HT-29 (cell line): ENCODE results near the gene SCAMP1. TPM values are rescaled to one million over a fixed set of nuclear protein-coding genes. Genes with fewer than 3 reads are reported as not detected.

ENCODE experiments used
- DNase-seq: peaks from one replicate; pipeline ENCODE4 v3.0.0-alpha.2; 2015; ENCODE audit warnings: low spot score
- small RNA-seq: library from RNA; depleted of rRNA; stranded (forward); fragments of <200 nt; gene quantifications from one replicate; pipeline ENCODE3, GENCODE V24; 2014
- total RNA-seq: library from RNA; depleted of rRNA; stranded (reverse); fragments of >200 nt; shearing (Covaris generic); gene quantifications from 2 replicates; pipeline ENCODE4 v1.2.3, GENCODE V29; 2014; rRNA removed

SCAMP1 gene
- total RNA-seq, 1 experiment from 2014 or later: 10.9 TPM

DNA sequence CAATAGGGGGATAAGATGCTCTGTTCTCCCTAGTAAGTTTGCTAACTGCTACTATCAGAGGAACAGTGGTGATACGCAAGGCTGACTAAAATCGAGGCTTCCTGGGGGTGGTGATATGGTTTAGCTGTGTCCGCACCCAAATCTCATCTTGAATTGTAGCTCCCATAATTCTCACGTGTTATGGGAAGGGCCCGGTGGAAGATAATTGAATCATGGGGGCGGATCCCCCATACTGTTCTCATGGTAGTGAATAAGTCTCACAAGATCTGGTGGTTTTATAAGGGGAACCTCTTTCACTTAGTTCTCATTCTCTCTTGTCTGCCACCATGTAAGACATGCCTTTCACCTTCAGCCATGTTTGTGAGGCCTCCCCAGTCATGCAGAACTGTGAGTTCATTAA, 153.0 kb downstream of the SCAMP1 start:
- no peak for DNase-seq

DNA sequence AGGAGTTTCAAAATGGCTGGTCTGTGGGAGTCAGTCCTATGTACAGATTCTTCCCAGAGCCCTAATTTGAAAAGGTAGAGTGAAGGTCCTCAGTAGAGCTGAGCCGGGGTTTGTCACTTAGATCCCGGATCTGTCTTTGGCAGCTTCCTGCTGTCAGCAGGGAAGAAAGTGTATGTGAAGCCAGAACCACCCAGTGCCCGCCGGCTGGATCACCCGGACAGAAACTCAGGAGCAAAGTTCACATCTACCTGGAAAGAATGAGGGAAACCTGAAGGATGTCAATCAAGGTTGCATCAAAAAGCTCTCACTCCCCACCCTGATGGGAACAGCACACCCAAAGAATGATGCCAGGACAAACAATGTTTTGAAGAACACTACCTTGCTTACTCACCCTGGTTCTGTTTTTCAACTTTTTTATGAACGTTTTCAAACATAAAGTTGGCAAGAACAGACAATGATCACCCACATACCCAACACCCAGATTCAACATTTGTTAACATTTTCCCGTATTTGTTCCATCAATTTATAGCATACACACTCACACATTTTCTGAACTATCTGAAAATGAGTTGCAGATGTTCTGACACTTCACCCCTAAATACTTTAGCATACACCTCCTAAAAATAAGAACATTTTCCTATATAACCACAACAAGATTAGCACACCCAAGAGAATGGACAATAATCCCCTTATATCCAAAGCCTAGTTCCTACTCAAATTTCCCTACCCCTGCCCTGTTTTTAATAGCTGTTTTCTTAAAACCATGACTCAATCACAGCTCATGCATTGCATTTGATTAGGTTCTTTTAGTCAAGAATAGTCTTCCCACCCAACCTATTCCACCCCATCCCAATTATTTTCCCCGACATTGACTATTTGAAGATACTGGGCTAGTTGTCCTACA, 154.3 kb downstream of the SCAMP1 start:
- DNase-seq: peak; percentile 52

DNA sequence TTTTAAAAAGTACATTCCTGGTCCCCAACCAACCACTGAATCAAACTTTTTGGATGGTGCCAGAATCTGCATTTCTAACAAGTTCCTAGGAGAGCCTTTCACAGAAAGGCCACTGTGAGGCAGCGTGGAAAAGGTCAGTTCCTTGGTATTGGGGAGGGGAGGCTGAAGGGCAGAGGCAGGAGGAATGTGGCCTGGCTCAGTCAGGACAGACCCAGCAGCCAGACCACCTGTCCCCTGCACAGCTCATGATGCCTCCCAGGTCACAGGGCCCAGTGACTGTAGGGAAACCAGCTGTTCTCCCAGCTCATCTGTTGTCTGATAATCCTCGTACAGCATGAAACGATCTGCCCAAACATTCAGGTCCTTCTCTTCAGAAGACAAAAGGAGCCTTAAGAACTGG, 155.3 kb downstream of the SCAMP1 start:
- DNase-seq: no peak

DNA sequence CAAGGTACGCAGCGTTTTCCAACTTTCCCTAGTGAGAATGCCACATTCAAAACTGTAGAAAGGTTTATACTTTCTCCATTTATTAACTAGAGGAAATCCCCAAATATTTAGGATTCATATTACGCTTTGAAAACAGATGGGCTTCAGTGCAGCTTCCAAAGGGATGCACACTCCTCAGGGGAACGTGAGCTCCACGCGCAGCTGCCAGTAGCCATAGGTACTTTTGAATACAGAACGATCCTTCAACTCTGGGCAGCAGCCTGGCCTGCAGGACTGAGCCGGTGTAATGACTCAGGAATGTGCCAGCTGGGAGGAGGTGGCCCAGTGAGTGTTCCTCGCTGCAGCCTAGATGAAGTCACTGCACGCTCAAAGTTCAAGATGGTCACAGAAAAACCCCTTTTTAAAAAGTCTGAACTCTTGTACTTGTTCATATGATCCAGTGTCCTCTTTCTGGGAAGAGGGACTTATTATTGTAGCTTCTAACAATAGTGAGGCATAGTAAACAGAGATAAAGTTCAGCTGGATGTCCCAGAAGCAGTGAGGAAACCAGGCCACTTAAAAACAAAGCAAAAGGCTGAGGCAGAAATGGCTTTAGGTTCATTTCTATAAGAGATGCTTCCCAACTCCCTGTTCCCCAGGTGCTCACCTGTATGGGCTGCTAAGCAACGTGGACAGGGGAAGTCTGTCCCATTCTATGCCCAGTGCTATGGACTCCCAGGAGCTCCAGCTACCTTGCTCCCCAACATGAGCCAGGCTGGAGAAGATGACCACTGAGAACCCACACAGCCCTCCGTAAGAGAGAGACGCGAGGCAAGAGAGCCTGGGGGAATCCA, 158.2 kb downstream of the SCAMP1 start:
- DNase-seq: peak; percentile 68

DNA sequence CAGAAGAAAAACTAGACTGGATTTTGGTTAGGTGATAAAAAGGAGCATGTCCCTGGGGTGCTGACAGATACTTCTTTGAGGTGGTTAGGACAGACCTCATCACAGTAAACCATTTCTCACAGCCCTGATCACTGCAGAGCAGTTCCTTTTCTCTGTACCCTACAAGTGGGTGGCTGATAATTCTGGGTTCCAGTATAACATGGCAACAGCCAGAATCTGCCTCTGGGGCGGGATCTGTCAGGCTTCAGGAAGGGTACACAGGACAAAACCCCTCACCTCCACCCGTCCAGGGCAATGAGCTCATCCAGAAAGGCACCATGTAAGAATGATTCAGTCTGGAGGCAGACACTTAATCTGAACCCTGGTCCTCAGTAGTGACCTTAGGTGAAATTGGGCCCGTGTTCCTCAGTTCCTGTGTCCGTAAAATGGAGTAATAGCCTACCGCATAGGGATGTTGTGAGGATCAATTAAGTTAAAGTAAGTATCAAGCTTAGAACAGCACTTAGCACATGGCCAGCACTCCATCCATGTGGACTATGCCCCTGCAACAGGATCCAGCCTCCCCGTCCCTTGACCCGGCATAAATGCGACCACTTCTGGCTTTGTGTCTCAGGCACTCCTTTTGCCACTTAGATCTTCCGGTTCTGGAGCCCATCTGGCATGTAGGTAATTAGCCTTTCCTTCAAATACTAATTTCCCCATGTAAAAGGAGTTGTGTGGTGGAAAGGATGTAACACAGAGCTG, 159.0 kb downstream of the SCAMP1 start:
- no peak for DNase-seq

DNA sequence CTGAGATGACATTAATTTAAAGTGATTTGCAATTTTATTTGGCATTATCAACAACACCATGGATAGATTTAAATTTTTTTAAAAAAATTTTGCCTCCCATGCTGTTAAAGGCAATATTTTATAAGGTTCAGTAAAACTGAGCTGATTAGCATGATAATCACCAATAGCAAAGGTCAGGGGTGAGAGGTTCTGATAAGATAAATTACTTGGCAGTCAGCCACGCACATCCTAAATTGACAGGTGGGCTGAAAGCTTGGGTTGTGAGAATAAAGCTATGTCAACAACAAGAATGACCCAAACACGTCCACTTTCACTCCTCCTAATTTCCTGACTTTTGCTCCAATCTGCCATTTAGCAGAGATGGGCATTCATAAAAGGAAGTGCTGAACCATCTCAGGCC, 161.0 kb downstream of the SCAMP1 start:
- no peak for DNase-seq

DNA sequence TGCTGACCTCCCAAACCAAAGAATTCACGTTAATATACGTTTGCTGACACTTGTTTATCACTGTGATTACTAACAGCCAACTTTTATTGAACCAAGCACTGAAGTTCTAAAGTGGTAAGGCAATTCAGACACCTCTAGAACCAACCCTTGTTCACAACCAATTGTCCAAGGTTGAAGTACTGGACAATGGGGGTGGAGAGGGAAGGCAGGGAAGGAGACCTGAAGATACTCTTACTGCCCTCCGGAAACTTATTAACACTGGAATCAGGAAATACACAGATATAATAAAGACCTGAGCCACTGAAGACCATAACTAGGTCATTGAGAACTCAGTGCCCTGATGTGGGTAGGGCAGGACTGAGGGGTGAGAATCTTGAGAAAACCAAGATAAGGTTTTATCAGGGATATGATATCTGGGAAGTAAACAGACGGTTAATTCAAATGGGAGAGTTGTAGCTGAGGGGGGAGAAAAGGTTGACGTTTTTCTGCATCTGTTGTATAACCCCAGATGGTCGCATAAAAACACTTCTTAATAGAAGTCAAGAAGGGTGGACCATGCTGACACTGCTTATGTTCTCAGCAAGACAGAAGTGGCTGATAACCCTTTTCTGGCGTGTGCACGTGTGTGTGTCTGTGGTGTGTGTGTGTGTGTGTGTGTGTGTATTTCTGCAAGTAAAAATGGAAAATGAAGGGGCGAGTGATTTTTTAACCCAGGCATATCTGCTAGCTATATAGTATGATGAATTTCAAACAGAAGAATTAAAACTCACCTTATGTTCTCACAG, 162.3 kb downstream of the SCAMP1 start:
- no peak for DNase-seq

DNA sequence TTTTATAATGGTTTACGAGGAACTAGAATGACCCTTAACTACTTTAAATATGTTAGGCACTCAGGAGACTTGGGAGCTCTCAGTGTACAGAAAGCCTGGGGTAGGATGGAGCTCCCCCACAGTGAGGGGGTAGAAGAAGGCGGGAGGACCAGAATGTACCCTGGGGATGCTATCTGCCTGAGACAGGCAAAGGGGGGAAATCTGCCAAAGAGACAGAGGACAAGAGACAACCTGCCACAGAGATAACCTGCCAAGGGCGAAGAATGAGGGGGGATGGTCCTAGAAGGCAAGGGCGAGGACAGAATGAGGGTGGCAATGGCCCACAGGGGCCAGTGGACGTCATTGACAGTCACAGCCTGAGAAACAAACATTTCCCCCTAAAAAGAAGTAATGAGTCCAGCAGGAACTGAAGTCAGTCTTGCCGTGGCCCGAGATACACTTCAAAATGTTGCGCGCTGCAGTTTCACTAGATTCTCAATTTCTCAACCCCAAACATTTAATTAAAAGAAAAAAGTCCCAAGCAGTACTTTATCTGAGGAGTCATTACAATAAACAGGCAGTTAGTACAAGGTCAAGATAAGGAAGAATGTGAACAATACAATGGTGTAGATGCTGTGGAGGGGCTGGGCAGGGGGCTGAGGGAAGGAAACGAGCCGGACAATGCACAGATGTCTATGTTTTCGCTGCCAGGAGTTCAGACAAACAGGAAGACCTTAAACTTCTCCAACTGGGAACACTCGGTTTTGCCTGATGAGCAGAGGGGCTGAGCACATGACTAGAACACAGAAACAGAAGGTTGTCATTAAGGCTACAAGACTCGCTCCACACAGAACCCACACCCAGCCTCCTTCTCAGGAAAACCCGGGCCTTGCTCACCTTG, 163.1 kb downstream of the SCAMP1 start:
- no peak for DNase-seq

DNA sequence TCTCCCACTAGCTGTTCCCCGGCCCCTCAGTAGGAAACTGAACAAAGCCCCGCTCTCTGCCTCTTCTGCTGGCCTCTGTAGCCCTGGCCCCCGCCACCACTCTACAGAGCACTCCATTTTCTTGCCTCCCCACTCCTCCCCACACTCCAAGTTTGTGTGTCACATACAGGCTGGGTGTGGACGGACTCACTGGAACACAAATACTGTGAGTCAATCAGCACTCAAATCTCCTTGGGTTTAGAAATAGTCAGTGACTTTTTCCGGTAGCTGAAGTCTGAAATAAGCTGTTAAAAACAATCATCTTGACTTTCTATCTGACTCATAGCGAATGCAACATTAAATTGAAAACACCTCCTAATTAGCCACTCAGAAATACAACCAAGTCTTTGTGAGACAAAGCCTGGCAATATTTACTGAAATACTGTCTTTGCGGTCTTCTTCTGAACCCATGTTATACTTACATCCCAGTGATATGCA, 165.7 kb downstream of the SCAMP1 start:
- DNase-seq: no peak

DNA sequence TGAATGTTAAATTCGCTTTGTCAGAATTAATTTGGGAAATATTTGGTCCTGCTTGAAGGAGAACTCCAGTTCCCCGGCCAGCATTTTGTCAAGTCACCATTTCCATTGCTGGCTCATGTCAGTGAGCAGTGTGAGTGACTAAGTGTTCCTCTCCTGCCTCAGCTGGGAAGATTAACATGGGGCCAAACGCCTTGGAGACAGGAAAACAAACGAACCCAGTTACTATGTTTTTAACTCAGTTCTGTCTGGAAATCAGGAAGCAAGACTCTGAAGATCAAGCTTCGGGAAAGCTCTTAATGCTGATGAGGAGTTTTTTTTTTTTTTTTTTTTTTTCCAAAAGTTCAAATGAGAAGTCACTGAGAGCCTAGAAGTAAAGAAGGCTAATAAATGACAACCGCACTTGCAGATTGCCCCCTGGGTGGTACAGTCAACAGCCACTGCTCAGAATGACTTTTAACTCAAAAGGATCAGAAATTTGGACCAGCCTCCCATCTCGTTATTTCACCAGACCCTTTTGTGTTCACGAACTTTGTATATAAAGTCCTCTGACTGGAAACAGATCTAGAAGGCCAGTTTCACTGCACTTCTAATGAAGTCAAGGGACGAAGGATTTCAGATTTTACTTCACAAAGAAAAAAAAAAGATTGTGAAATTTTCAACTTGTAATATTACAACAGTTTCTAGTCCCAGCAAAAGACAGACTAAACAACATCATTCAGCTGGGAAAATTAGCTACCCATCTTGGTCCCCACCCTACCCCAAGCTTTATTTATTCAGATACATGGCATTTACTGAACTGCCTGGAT, 166.8 kb downstream of the SCAMP1 start:
- no peak for DNase-seq

DNA sequence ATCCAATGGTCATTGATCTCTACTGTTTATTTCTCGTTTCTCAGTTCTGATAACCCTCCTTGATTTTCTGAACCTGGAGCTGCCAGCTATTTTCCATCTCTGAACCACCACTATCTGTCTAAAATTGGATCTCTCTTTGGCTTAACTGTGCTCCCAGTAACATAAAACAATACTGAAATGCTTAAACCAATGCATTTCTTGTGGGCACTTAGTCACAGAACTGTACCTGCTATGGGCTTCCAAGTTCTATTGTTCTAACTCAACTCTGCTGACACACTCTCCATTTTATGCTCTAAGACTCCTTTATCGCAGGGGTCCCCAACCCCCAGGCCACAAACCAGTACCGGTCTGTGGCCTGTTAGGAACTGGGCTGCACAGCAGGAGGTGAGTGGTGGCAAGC, 167.5 kb downstream of the SCAMP1 start:
- DNase-seq: no peak

Small RNA genes within 50 kb of the gene (small RNA-seq; reads per million reads assigned to genes)
- gene RF00019 (not detected), gene RNU6-183P (not detected)

Other genes starting within 250 kb of the SCAMP1 start
- gene AP3B1, start 65.9 kb upstream of the SCAMP1 start, total RNA-seq: 14.7 and 20.0 TPM in 2 replicates